HepG2 (cell line): ENCODE results near the gene ARHGAP26. TPM values are rescaled to one million over a fixed set of nuclear protein-coding genes. Genes with fewer than 3 reads are reported as not detected.

ENCODE experiments used
- AHR ChIP-seq: IDR thresholded peaks from 2 replicates; pipeline ENCODE4 v1.6.1; 2018; ENCODE audit warnings: missing genetic modification reagents, missing compliant biosample characterization
- CREB1 ChIP-seq, 2 experiments: fragments of 450-650 bp in 1 of 2; IDR thresholded peaks; 2 replicates each; pipeline ENCODE4 v1.6.1; 2016 to 2017; ENCODE audit warnings: control low read depth in 1 of 2, mild to moderate bottlenecking in 1 of 2, missing compliant biosample characterization in 1 of 2, missing genetic modification characterization in 1 of 2
- ELF4 ChIP-seq: sonication (generic); formaldehyde crosslinking; IDR thresholded peaks from 2 replicates; pipeline ENCODE4 v1.5.0; 2020; ENCODE audit warnings: missing genetic modification reagents, mild to moderate bottlenecking, moderate library complexity, borderline replicate concordance
- FOSL2 ChIP-seq: sonication (generic); formaldehyde crosslinking; IDR thresholded peaks from 2 replicates; pipeline ENCODE4 v1.4.0; 2020; ENCODE audit warnings: missing genetic modification reagents
- GATAD2A ChIP-seq: IDR thresholded peaks from 2 replicates; pipeline ENCODE4 v1.6.1; 2016
- NFIB ChIP-seq: sonication (generic); formaldehyde crosslinking; IDR thresholded peaks from 2 replicates; pipeline ENCODE4 v1.9.0; 2021; ENCODE audit warnings: missing genetic modification reagents, mild to moderate bottlenecking, borderline replicate concordance
- RBFOX2 ChIP-seq: fragments of 200-400 bp; formaldehyde crosslinking; IDR thresholded peaks from 2 replicates; pipeline ENCODE4 v1.6.1; 2017; ENCODE audit warnings: low read depth, mild to moderate bottlenecking, low read length
- REL ChIP-seq: sonication (generic); formaldehyde crosslinking; conservative IDR thresholded peaks from 2 replicates; pipeline ENCODE4 v1.8.0; 2022; ENCODE audit warnings: mild to moderate bottlenecking, missing genetic modification reagents, moderate library complexity
- SIX1 ChIP-seq: sonication (generic); formaldehyde crosslinking; IDR thresholded peaks from 2 replicates; pipeline ENCODE4 v1.4.0; 2020; ENCODE audit warnings: missing genetic modification reagents, borderline replicate concordance
- ZNF839 ChIP-seq: sonication (generic); formaldehyde crosslinking; IDR thresholded peaks from 2 replicates; pipeline ENCODE4 v1.4.0; 2020; ENCODE audit warnings: missing genetic modification reagents, mild to moderate bottlenecking, borderline replicate concordance
- ZSCAN30 ChIP-seq: sonication (generic); formaldehyde crosslinking; IDR thresholded peaks from 2 replicates; pipeline ENCODE4 v1.5.0; 2020; ENCODE audit warnings: mild to moderate bottlenecking, missing genetic modification reagents
- polyA plus RNA-seq, 8 experiments: library from polyadenylated mRNA; depleted of rRNA in 3 of 8; stranded (reverse) in 7 of 8; unstranded in 1 of 8; fragments of >200 nt; fragmentation: Illumina TruSeq in 4 of 8; extraction: Trizol in 4 of 8; gene quantifications; 2 replicates each; pipeline versions ENCODE4 v1.2.1 to v1.2.3, GENCODE V29; 2011 to 2016; ENCODE audit warnings: low read depth in 4 of 8, missing spikeins in 1 of 8, mixed read lengths in 1 of 8; ENCODE audit not compliant: insufficient read depth in 1 of 8
- total RNA-seq, 5 experiments: library from RNA; depleted of rRNA; stranded (reverse); fragments of >200 nt; fragmentation: Illumina TruSeq; extraction: Trizol; gene quantifications; 2 replicates each; pipeline ENCODE4 v1.2.3, GENCODE V29; 2016; ENCODE audit warnings: low read depth in 1 of 5
- TF ChIP-seq, protein P1 (sequence below): sonication (generic); formaldehyde crosslinking; IDR thresholded peaks from 2 replicates; pipeline ENCODE4 v1.4.0; 2020; ENCODE audit warnings: missing genetic modification reagents
- TF ChIP-seq, protein P2 (sequence below): sonication (generic); formaldehyde crosslinking; conservative IDR thresholded peaks from 2 replicates; pipeline ENCODE4 v1.4.0; 2020; ENCODE audit warnings: missing genetic modification reagents
- TF ChIP-seq, protein P3 (sequence below): sonication (generic); formaldehyde crosslinking; IDR thresholded peaks from 2 replicates; pipeline ENCODE4 v1.5.1; 2020; ENCODE audit warnings: missing genetic modification reagents, mild to moderate bottlenecking, borderline replicate concordance
- TF ChIP-seq, protein P4 (sequence below): sonication (generic); formaldehyde crosslinking; IDR thresholded peaks from 2 replicates; pipeline ENCODE4 v1.4.0; 2020; ENCODE audit warnings: missing genetic modification reagents
- TF ChIP-seq, protein P5 (sequence below): sonication (generic); formaldehyde crosslinking; IDR thresholded peaks from 2 replicates; pipeline ENCODE4 v1.4.0; 2020; ENCODE audit warnings: missing genetic modification reagents

ARHGAP26 gene
- total and polyA plus RNA-seq, 2 of the 13 experiments (the other 11 are each of a cell fraction or from before 2014, with no cell fraction given): 9.6 to 18.2 TPM

DNA sequence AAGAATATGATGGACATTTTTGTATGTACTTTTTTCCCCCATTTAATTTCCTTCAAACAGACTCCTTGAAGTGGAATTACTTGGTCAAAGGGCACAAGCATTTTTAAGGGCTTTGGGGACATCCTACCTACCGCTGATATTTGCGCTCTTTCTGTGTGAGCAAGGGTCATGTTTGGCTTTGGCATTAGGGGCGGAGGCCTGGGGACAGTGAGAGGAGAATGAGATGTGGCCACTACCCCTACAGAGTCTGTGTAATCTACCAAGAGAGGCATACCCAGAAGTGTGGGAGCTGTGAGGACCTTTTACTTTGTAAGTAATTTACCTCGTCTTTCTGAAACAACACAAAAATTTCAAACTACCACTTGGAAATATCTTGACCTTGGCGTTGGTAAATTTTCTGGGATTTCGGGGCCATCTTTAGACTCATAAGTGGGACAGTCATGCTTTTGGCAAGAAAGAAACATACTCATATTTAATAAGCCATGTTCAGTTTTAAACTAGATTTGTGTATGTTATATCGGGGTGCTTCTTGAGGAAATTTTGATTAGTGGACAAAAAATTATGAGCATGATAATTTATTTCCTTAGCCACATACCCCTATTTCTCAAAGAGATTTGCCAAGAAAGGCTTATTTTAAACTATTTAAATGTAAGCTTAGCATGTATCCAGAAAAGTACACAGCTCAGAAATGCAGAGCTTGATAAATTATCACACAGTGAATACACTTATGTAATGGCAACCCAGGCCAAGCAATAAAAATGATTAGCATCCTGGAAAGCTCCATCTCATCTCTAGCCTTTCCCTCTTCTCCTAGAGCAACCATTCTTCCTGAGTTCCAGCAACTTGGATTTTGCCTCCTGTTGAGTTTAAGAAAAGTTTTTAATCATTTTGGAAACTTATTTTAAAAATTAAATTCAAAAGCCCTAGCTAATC is 63.6 kb downstream of the ARHGAP26 start (continued):
- TF ChIP-seq, protein P1, sequence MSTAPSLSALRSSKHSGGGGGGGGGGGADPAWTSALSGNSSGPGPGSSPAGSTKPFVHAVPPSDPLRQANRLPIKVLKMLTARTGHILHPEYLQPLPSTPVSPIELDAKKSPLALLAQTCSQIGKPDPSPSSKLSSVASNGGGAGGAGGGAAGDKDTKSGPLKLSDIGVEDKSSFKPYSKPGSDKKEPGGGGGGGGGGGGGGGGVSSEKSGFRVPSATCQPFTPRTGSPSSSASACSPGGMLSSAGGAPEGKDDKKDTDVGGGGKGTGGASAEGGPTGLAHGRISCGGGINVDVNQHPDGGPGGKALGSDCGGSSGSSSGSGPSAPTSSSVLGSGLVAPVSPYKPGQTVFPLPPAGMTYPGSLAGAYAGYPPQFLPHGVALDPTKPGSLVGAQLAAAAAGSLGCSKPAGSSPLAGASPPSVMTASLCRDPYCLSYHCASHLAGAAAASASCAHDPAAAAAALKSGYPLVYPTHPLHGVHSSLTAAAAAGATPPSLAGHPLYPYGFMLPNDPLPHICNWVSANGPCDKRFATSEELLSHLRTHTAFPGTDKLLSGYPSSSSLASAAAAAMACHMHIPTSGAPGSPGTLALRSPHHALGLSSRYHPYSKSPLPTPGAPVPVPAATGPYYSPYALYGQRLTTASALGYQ: peak; percentile 90
- TF ChIP-seq ZNF839: no peak
- no peak for TF ChIP-seq REL (CRISPR knock-in tag)
- TF ChIP-seq AHR: no peak
- TF ChIP-seq, protein P2, sequence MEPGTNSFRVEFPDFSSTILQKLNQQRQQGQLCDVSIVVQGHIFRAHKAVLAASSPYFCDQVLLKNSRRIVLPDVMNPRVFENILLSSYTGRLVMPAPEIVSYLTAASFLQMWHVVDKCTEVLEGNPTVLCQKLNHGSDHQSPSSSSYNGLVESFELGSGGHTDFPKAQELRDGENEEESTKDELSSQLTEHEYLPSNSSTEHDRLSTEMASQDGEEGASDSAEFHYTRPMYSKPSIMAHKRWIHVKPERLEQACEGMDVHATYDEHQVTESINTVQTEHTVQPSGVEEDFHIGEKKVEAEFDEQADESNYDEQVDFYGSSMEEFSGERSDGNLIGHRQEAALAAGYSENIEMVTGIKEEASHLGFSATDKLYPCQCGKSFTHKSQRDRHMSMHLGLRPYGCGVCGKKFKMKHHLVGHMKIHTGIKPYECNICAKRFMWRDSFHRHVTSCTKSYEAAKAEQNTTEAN (CRISPR knock-in tag): no peak
- TF ChIP-seq SIX1 (CRISPR knock-in tag): no peak
- no peak for TF ChIP-seq ZSCAN30 (CRISPR knock-in tag)
- TF ChIP-seq FOSL2 (CRISPR knock-in tag): peak; percentile 75
- TF ChIP-seq GATAD2A: peak; percentile 94
- no peak for TF ChIP-seq CREB1 (IDR thresholded peaks at IDR 0.05)
- peak; percentile 58 for TF ChIP-seq CREB1 (CRISPR knock-in tag; IDR thresholded peaks at IDR 0.05)
- TF ChIP-seq, protein P3, sequence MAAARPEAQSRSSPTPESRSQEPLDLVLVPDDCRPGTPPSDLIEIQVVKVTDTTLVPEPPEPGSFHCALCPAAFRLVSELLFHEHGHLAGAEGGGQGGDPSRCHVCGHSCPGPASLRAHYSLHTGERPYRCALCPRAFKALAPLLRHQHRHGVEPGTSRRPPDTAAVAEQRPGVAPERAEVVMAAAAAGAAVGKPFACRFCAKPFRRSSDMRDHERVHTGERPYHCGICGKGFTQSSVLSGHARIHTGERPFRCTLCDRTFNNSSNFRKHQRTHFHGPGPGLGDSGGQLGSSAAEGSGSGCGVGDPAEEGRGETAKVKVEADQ (CRISPR knock-in tag): peak; percentile 99
- peak; percentile 56; the same call in 1 of the 2 replicates for TF ChIP-seq RBFOX2
- TF ChIP-seq, protein P4, sequence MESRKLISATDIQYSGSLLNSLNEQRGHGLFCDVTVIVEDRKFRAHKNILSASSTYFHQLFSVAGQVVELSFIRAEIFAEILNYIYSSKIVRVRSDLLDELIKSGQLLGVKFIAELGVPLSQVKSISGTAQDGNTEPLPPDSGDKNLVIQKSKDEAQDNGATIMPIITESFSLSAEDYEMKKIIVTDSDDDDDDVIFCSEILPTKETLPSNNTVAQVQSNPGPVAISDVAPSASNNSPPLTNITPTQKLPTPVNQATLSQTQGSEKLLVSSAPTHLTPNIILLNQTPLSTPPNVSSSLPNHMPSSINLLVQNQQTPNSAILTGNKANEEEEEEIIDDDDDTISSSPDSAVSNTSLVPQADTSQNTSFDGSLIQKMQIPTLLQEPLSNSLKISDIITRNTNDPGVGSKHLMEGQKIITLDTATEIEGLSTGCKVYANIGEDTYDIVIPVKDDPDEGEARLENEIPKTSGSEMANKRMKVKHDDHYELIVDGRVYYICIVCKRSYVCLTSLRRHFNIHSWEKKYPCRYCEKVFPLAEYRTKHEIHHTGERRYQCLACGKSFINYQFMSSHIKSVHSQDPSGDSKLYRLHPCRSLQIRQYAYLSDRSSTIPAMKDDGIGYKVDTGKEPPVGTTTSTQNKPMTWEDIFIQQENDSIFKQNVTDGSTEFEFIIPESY (CRISPR knock-in tag): peak; percentile 46; the same call in 1 of the 2 replicates
- TF ChIP-seq ELF4 (CRISPR knock-in tag): no peak
- TF ChIP-seq, protein P5, sequence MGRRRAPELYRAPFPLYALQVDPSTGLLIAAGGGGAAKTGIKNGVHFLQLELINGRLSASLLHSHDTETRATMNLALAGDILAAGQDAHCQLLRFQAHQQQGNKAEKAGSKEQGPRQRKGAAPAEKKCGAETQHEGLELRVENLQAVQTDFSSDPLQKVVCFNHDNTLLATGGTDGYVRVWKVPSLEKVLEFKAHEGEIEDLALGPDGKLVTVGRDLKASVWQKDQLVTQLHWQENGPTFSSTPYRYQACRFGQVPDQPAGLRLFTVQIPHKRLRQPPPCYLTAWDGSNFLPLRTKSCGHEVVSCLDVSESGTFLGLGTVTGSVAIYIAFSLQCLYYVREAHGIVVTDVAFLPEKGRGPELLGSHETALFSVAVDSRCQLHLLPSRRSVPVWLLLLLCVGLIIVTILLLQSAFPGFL (CRISPR knock-in tag): no peak
- TF ChIP-seq NFIB: no peak
